PFSK-1 (cell line): Measurements from ENCODE around the gene INVS.

Experiments used
- POLR2AphosphoS5 ChIP-seq: IDR thresholded peaks from 2 replicates; pipeline ENCODE4 v1.6.1; 2012; ENCODE audit warnings: low read depth, mild to moderate bottlenecking, control low read depth, low read length, moderate library complexity
- SIN3A ChIP-seq: IDR thresholded peaks from 2 replicates; pipeline ENCODE4 v1.6.1; 2012; ENCODE audit warnings: mild to moderate bottlenecking, low read length, moderate library complexity, borderline replicate concordance; ENCODE audit not compliant: insufficient read depth

- TF ChIP-seq POLR2AphosphoS5 = no peak
- TF ChIP-seq SIN3A = no peak
Observed at GRCh38 chr9:100117316-100117715, 18.3 kb downstream of the INVS start.
